Spleen (tissue), 11 donors: ENCODE measurements around the gene OR10D3. TPM values are rescaled to one million over a fixed set of nuclear protein-coding genes. Genes with fewer than 3 reads are reported as not detected.

Experiments used
- DNase-seq: peaks from one replicate; pipeline ENCODE4 v3.0.0-alpha.2; 2020
- H3K27ac ChIP-seq, 8 donors: fragments of 200-600 bp; sonication (generic) in 7 of 8; 1 replicate in 4 of 8; 2 replicates in 4 of 8; pipeline versions ENCODE4 v1.5.0 to v1.8.0; 2016 to 2021; ENCODE audit warnings: inconsistent platforms in 4 of 8, mild to moderate bottlenecking in 4 of 8, moderate library complexity in 1 of 8
- H3K27me3 ChIP-seq, 7 donors: fragments of 200-600 bp; sonication (generic) in 6 of 7; replicated peaks in 1 of 7; 1 replicate in 4 of 7; 2 replicates in 3 of 7; pipeline versions ENCODE4 v1.5.0 to v1.8.0; 2016 to 2021; ENCODE audit warnings: inconsistent platforms in 3 of 7, mild to moderate bottlenecking in 1 of 7
- H3K36me3 ChIP-seq, 6 donors: fragments of 200-600 bp; sonication (generic) in 5 of 6; 1 replicate in 4 of 6; 2 replicates in 2 of 6; pipeline versions ENCODE4 v1.5.0 to v1.8.0; 2016 to 2021; ENCODE audit warnings: inconsistent platforms in 2 of 6
- H3K4me1 ChIP-seq, 6 donors: fragments of 200-600 bp; sonication (generic) in 5 of 6; 1 replicate in 3 of 6; 2 replicates in 3 of 6; pipeline versions ENCODE4 v1.5.0 to v1.8.0; 2016 to 2021; ENCODE audit warnings: inconsistent platforms in 3 of 6
- H3K4me3 ChIP-seq, 8 donors: fragments of 200-600 bp; sonication (generic) in 7 of 8; 1 replicate in 4 of 8; 2 replicates in 4 of 8; pipeline versions ENCODE4 v1.5.0 to v1.8.0; 2016 to 2021; ENCODE audit warnings: inconsistent platforms in 4 of 8, mild to moderate bottlenecking in 4 of 8, moderate library complexity in 2 of 8
- H3K9me3 ChIP-seq, 8 donors: fragments of 200-600 bp; sonication (generic) in 7 of 8; 1 replicate in 4 of 8; 2 replicates in 4 of 8; pipeline versions ENCODE4 v1.5.0 to v1.8.0; 2016 to 2021; ENCODE audit warnings: inconsistent platforms in 4 of 8
- CTCF ChIP-seq, 11 experiments: fragments of 200-600 bp in 7 of 11; fragments of 450-650 bp in 4 of 11; sonication (generic) in 4 of 11; IDR thresholded peaks in 8 of 11; conservative IDR thresholded peaks in 3 of 11; 1 replicate in 7 of 11; 2 replicates in 4 of 11; pipeline versions ENCODE4 v1.4.0 to v1.8.0; 2016 to 2021; ENCODE audit warnings: antibody characterized with exemption in 11 of 11, inconsistent platforms in 4 of 11, mild to moderate bottlenecking in 1 of 11
- POLR2A ChIP-seq, 3 donors: fragments of 450-650 bp; IDR thresholded peaks; one replicate each; pipeline ENCODE4 v1.5.1; 2017; ENCODE audit warnings: antibody characterized with exemption in 3 of 3, mild to moderate bottlenecking in 1 of 3
- POLR2AphosphoS5 ChIP-seq, 3 donors: sonication (generic); formaldehyde crosslinking; IDR thresholded peaks; one replicate each; pipeline ENCODE4 v1.5.1; 2017; ENCODE audit warnings: antibody characterized with exemption in 3 of 3
- WGBS, 5 donors: extraction: QIAGEN DNeasy Blood & Tissue Kit in 3 of 5; methylation state at CpG; one replicate each; pipeline versions ENCODE4 v1.1.5 to v1.1.7; 2013 to 2018; 5-methylcytosine and 5-hydroxymethylcytosine counted together
- intact Hi-C: fragments of 100-400 bp; cut with DNase I; formaldehyde crosslinking; loops from one replicate; pipeline ENCODE4 v1.15.0; 2023; ENCODE audit warnings: low total_unique reads
- polyA plus RNA-seq, 3 donors: library from polyadenylated mRNA; stranded (reverse); fragments of 200-250 nt; gene quantifications; one replicate each; pipeline ENCODE4 v1.2.1, GENCODE V29; 2013
- total RNA-seq, 7 donors: library from RNA; depleted of rRNA in 3 of 7; stranded (reverse); fragments of >200 nt in 3 of 7; fragmentation: NEBNext Ultra II Directional in 4 of 7; extraction: Animal tissue kit (Norgen Biotek cat#: 25700) in 4 of 7; gene quantifications; one replicate each; pipeline versions ENCODE4 v1.1.0 to v1.2.1, GENCODE V29; 2016 to 2021
- donor health status: healthy with polysubstance abuse.
- donor health status: DM: no; HTN: no; CAD: no; lungs with moderate emphysema.
- donor health status: DM: no; HTN: no; CAD: no.
- donor health status: Bipolar disorder and iron deficiency.
- donor health status: healthy.
- donor health status: DM: no; HTN: no; CAD: no.
- donor health status: DM: yes; HTN: yes; CAD: no.

The OR10D3 gene
- total and polyA plus RNA-seq, 10 donors, result not detected

- WGBS, 5 donors, result 37 to 80% (median 51%) methylated on average over 1 of the region's 1 CpG
- Histone ChIP-seq H3K27ac (no peak overlapping the region), H3K4me3 (no peak overlapping the region), H3K4me1 (no peaks in the 10 kb centered on the region), H3K36me3 (no peaks in the 10 kb centered on the region), H3K9me3 (no peaks in the 10 kb centered on the region), H3K27me3 (no peaks in the 10 kb centered on the region)
- TF ChIP-seq POLR2A (IDR thresholded peaks at IDR 0.05), result no peak
- no peak for TF ChIP-seq POLR2AphosphoS5 (IDR thresholded peaks at IDR 0.05)
- no peak for TF ChIP-seq CTCF (IDR thresholded peaks at IDR 0.05 in 8 of 11, conservative IDR thresholded peaks at IDR 0.05 in 3 of 11)
- DNase-seq, result no peak
- intact Hi-C loops, result no loop called here
Observed at GRCh38 chr11:124179310-124179709, 3.8 kb upstream of the OR10D3 start.

GRCh38 chr11:124190298-124191139 is 7.4 kb downstream of the OR10D3 start:
- intact Hi-C loops, result loop anchor here (5.0 kb wide), 1 partner anchor 113 kb away; no protein-coding TSS in a partner anchor

GRCh38 chr11:124193221-124194010 is 10.3 kb downstream of the OR10D3 start:
- 61 to 69% (median 65%) methylated on average over 6 of the region's 6 CpGs for WGBS, 5 donors
- intact Hi-C loops, result loop anchor here (5.0 kb wide), 1 partner anchor 116 kb away; no protein-coding TSS in a partner anchor
- TF ChIP-seq POLR2AphosphoS5 (IDR thresholded peaks at IDR 0.05), result no peak
- TF ChIP-seq POLR2A (IDR thresholded peaks at IDR 0.05), result no peak
- no peak for TF ChIP-seq CTCF (IDR thresholded peaks at IDR 0.05 in 8 of 11, conservative IDR thresholded peaks at IDR 0.05 in 3 of 11)
- DNase-seq, result no peak
- Histone ChIP-seq H3K4me3 (no peak overlapping the region), H3K9me3 (no peaks in the 10 kb centered on the region), H3K4me1 (peaks cover 0 to 6% (median 0%) of the 10 kb centered on the region in 6 donors), H3K27ac (peak overlapping the region in 4 of 8 donors; percentile 12 to 48 (median 22)), H3K36me3 (no peaks in the 10 kb centered on the region), H3K27me3 (peaks cover 0 to 2% (median 0%) of the 10 kb centered on the region in 7 donors)

More at GRCh38 chr11:124190298-124191139, 7.4 kb downstream of the OR10D3 start:
- no peaks in the 10 kb centered on the region for H3K9me3 ChIP-seq
- 83 to 92% (median 86%) methylated on average over 2 of the region's 2 CpGs for WGBS, 5 donors
- no peak for DNase-seq
- no peaks in the 10 kb centered on the region for H3K27me3 ChIP-seq
- no peak for TF ChIP-seq CTCF (IDR thresholded peaks at IDR 0.05 in 8 of 11, conservative IDR thresholded peaks at IDR 0.05 in 3 of 11)
- TF ChIP-seq POLR2AphosphoS5 (IDR thresholded peaks at IDR 0.05), result no peak
- TF ChIP-seq POLR2A (IDR thresholded peaks at IDR 0.05), result no peak
- no peak overlapping the region for H3K27ac ChIP-seq
- peaks cover 0 to 6% (median 0%) of the 10 kb centered on the region in 6 donors for H3K4me1 ChIP-seq
- H3K36me3 ChIP-seq, result no peaks in the 10 kb centered on the region
- no peak overlapping the region for H3K4me3 ChIP-seq
